Mesothelial cell of epicardium (in vitro differentiated cells): Measurements from ENCODE around the gene CD2. TPM values are rescaled to one million over a fixed set of nuclear protein-coding genes. Genes with fewer than 3 reads are reported as not detected.

Experiments used
- DNase-seq, 2 experiments: peaks; one replicate each; pipeline ENCODE4 v3.0.0; 2021; ENCODE audit warnings: low spot score in 2 of 2; ENCODE audit not compliant: unreplicated experiment in 2 of 2
- H3K27ac Mint-ChIP-seq: 2 replicates; pipeline ENCODE4 v1.8.0; 2021; ENCODE audit warnings: mixed read lengths
- H3K27me3 Mint-ChIP-seq: 2 replicates; pipeline ENCODE4 v1.8.0; 2021; ENCODE audit warnings: low read depth, mixed read lengths
- H3K36me3 Mint-ChIP-seq: 2 replicates; pipeline ENCODE4 v1.8.0; 2021; ENCODE audit warnings: mixed read lengths
- H3K4me1 Mint-ChIP-seq: 2 replicates; pipeline ENCODE4 v1.8.0; 2021; ENCODE audit warnings: mixed read lengths
- H3K4me3 Mint-ChIP-seq: 2 replicates; pipeline ENCODE4 v1.8.0; 2021; ENCODE audit warnings: mild to moderate bottlenecking, moderate library complexity, mixed read lengths
- H3K9me3 Mint-ChIP-seq: 2 replicates; pipeline ENCODE4 v1.8.0; 2021; ENCODE audit warnings: mixed read lengths
- total RNA-seq: library from RNA; stranded (reverse); gene quantifications from 3 replicates; pipeline ENCODE4 v1.2.1, GENCODE V29; 2021
- TF ChIP-seq, protein P1 (sequence below): fragments of 200-600 bp; sonication (generic); IDR thresholded peaks from one replicate; pipeline ENCODE4 v1.5.0; 2021; ENCODE audit warnings: antibody characterized with exemption; ENCODE audit not compliant: unreplicated experiment

CD2 gene
- total RNA-seq, 1 donor from 2014 or later = not detected

DNA sequence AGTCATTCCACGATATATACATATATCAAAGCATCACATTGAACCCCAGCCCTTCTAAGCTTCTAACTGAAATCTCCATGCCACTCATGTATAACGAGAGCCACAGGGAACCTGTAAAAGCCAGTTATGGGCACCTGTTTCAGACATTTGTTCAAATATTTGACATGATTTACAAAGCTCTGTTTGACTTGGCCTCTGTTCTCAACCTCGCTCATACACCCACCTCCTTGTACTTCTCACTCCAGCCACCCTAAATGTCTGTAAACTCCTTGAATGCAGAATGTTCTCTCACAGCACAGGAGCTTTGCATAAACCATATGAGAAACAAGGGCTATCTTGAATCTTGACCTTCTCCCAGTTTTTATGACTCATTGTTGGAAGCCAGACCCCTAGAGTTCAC, 36.9 kb upstream of the CD2 start:
- no peak overlapping the region for H3K27ac Mint-ChIP-seq
- H3K4me3 Mint-ChIP-seq = no peak overlapping the region
- peaks cover 8% of the 10 kb centered on the region for H3K4me1 Mint-ChIP-seq
- DNase-seq = no peak
- H3K9me3 Mint-ChIP-seq = peaks cover 14% of the 10 kb centered on the region
- H3K27me3 Mint-ChIP-seq = no peaks in the 10 kb centered on the region
- no peaks in the 10 kb centered on the region for H3K36me3 Mint-ChIP-seq
- TF ChIP-seq, protein P1, sequence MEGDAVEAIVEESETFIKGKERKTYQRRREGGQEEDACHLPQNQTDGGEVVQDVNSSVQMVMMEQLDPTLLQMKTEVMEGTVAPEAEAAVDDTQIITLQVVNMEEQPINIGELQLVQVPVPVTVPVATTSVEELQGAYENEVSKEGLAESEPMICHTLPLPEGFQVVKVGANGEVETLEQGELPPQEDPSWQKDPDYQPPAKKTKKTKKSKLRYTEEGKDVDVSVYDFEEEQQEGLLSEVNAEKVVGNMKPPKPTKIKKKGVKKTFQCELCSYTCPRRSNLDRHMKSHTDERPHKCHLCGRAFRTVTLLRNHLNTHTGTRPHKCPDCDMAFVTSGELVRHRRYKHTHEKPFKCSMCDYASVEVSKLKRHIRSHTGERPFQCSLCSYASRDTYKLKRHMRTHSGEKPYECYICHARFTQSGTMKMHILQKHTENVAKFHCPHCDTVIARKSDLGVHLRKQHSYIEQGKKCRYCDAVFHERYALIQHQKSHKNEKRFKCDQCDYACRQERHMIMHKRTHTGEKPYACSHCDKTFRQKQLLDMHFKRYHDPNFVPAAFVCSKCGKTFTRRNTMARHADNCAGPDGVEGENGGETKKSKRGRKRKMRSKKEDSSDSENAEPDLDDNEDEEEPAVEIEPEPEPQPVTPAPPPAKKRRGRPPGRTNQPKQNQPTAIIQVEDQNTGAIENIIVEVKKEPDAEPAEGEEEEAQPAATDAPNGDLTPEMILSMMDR = no peak

DNA sequence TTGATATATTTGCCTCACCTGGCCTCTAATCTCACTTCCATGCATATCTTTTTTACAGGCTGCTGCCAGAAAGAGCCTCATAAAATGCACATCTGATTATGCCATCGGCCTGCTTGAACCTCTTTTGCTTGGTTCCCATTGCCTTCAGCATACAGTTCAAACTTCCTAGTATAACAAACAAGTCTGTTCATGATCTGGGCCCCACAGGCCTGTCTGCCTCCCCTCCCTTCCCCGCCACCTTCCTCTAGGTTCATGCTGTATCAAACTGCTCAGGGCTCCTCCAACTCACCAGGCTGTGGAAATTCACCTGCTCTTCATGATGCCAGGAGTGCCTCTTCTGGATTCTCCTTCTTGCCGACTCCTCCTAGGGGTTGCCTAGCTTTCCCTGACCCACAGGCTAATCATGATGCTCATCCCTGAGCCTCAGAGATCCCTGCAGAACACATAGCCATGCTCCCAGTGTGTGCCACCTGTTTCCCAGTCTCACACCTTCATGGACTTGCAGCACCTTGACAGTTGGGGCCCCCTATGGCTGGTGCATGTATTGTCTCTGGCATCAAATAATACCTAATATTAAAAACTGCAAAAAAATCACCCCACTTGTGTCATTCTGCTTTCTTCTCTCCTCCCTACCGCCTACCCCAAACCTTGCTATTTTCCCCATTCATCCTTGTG, 33.7 kb upstream of the CD2 start:
- Mint-ChIP-seq H3K4me1 (peaks cover 5% of the 10 kb centered on the region), H3K27ac (no peak overlapping the region), H3K9me3 (peaks cover 14% of the 10 kb centered on the region), H3K4me3 (no peak overlapping the region), H3K27me3 (no peaks in the 10 kb centered on the region), H3K36me3 (no peaks in the 10 kb centered on the region)
- no peak for DNase-seq
- TF ChIP-seq, protein P1 = no peak

DNA sequence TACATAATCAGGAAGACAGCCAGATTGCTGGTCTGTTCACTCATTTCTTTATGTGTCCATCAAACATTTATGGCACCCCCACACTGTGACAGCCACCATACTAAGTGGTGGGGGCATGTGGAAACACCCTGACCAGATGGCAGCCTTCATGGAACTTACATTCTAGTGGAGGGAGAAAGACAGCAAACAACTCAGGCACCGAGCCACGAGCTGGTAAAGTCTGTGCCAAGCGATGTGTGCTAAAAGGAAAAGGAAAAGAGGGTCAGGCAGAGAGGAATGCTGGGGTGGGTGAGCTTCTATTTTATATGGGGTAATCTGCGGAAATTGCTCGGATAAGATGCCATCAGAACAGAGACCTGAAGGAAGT, 33.2 kb upstream of the CD2 start:
- H3K4me1 Mint-ChIP-seq = peaks cover 5% of the 10 kb centered on the region
- no peak overlapping the region for H3K27ac Mint-ChIP-seq
- peaks cover 9% of the 10 kb centered on the region for H3K9me3 Mint-ChIP-seq
- no peaks in the 10 kb centered on the region for H3K27me3 Mint-ChIP-seq
- no peaks in the 10 kb centered on the region for H3K36me3 Mint-ChIP-seq
- TF ChIP-seq, protein P1 = no peak
- no peak overlapping the region for H3K4me3 Mint-ChIP-seq
- DNase-seq = no peak

- Mint-ChIP-seq H3K27ac (no peak overlapping the region), H3K36me3 (no peaks in the 10 kb centered on the region), H3K4me1 (peaks cover 6% of the 10 kb centered on the region), H3K27me3 (no peaks in the 10 kb centered on the region), H3K9me3 (peaks cover 7% of the 10 kb centered on the region), H3K4me3 (no peak overlapping the region)
- no peak for DNase-seq
- TF ChIP-seq, protein P1 = no peak
These were observed 32.7 kb upstream of the CD2 start for GRCh38 chr1:116721451-116722007.

- DNase-seq = no peak
- no peaks in the 10 kb centered on the region for H3K36me3 Mint-ChIP-seq
- TF ChIP-seq, protein P1 = no peak
- no peak overlapping the region for H3K27ac Mint-ChIP-seq
- peaks cover 4% of the 10 kb centered on the region for H3K9me3 Mint-ChIP-seq
- no peaks in the 10 kb centered on the region for H3K27me3 Mint-ChIP-seq
- H3K4me1 Mint-ChIP-seq = peaks cover 6% of the 10 kb centered on the region
- H3K4me3 Mint-ChIP-seq = no peak overlapping the region
These were observed 32.0 kb upstream of the CD2 start for GRCh38 chr1:116722016-116722838.
